ENCODE results near the gene KAZN.

The KAZN gene

DNA sequence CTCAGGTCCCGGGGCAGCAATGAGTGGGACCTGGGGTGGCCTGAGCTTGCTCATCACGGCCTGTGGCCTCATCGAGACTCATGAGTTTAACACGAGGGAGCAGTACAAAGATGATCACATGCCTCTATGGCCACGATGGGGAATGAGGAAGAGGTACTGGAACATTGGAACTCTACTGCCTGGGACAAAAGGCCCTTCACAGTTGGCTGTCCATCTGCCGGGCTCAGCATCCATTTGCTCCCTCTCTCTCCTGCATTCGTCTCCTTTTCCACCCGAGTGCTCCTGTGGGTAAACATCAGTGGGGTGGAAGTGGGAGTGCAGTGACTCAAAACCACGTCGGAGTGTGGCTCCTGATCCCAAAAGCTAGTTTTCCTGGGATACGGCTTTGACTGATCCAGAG is 124.9 kb downstream of the KAZN start:
- DNase-seq: no peak

DNA sequence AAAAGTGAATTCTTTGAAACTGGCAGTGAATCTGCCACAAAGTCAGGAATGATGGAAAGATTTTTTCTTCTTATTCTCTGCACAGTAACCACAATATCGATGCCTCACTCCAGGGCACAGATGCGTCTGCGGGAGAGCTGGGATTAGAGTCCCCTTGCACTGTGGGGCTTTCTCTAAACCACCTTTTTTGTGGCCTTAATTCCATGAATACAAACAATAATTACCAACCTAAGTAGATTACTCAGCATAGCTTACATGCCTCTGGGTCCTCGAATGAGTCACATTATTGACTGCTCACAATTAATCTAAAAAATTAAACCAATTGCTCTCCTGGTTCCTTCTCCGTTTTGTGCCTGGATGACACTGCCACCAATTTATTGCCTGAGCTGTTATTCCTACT is 125.8 kb downstream of the KAZN start:
- no peak for DNase-seq

DNA sequence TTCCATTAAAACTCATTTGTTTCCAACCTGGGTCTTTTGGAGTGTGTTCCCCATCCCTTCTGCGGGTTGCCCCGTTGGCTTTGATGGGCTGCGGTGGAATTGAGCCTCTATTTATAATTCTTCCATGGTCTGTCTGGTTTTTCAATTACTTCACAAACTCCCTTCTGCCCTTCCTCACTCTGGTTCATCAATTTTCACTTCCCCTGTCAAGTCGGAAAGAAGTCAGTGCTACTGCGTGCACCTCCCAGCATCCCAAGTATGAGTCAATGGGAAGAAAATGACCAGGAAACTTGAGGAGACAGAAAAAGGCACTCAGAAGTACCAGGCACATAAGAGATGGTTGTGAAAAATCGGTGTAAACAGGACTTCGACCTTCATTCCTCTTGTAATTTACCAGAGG is 126.2 kb downstream of the KAZN start:
- DNase-seq: no peak

DNA sequence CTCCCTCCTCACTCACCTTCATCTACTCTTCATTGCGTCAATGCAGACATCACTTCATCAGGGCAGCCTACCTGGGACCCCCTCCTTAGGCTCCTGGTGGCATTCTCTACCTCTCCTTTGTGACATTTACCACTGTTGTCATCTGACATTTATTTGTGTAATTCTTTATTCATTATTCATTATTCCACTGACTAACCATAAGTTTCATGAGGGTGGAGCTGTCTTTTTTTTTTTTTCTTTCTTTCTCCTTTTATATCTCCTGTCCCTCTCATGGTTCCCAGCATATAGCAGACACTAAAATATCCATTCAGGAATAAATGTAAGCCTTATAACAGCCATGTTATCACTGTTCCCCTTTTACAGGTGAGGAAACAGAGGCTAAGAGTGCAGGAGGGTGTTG is 126.8 kb downstream of the KAZN start:
- no peak for DNase-seq

DNA sequence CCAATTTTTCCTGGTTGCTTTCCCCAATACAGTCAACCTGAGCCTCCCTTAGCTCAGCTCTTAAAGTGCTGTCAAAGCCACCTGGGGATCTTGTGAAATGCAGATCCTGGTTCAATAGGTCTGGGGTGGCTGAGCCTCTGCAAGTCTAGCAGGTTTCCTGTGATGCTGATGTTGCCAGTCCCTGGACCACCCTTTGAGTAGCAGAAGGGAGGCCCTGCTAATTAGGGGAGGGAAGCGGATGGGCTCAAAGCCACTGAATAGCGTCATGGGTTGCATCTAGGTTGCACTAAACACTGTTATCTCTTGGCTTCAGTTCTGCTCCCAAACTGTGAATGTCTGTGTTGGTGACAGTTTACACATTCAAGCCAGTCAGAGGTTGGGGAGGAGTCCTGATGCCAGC is 127.2 kb downstream of the KAZN start:
- DNase-seq: no peak

DNA sequence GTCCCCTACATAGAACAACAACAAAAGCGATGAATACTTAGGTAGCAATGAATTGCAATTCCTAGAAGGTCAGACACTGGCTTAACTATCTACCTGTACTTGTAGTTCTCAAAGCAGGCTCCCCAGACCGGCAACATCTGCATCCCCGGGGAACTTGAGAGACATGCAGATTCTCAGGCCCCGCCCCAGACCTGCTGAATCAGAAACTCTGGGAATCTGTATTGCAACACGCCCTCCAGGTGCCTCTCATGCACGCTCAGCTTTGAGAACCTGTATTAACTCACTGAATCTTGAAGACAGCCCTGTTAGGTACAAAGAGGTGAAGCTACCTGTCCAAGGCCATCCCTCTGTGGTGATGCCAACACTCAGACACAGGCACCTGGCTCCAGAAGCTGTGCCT is 128.1 kb downstream of the KAZN start:
- DNase-seq: no peak

DNA sequence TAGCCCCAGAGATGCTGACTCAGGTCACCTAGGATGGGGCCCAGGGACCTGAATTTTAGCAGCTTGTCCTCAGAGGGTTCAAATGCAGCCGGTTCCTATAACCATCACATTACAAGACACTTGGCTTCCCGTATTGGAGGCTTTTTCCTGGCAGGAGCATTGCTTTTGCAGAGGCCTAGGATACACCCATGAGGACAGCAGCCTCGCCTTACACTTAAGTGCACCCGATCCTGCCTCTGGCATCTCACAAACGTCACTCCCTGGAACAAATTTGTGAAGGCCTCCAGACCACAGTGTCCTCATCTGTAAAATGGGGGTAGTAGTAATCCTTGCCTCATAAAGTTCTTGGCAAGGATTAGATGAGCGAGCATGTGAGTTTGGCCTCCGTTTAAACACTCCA is 130.0 kb downstream of the KAZN start:
- DNase-seq: no peak

DNA sequence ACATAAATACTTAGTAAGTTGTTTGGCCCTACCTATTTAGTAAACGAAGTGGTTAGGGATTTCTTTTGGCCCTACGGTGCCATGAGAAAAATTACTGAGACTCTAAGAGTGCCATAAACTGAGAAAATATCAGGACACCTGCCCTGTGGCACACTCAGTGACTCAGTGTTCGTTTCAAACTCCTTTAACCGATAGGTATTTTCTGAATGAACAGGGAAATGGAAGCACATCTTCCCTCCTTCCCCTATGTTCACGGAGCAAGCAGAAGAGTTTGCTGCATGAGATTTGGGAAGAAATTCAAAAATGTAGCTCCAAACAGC is 134.2 kb downstream of the KAZN start:
- no peak for DNase-seq

DNA sequence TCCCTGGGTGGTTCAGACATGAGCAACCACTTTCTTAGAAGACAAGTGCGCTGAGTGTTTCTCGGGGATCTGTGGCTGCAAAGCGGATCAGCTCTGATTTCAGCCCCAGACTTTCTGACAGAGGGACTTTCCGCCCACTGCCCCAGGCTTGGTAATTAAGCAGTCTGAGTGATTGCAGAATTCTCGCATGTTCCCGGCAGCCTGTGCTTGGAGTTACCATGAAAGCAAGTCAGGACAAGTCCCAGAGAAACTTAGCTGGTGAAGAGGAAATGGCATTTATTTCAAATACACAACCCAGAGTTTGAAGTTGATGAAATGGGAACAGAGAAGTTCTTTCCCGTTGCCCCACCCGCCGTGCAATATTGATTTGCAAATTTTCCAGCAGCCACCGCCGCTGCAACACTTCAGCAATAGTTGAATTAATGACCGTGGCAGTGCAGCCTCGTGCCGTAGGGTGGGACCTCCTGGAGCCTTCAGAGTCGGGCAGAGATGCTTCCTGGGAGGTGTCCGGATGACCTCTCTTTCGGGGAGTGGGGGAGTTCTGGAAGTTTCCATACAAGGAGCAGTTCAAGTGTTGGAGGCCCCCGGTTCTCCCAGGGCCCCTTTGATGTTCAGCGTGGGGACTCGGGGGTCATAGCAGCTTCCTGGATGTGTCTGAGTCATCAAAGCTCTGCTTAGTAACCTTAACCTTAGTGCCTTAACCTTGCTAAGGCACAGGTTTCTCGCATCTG is 134.7 kb downstream of the KAZN start:
- no peak for DNase-seq

DNA sequence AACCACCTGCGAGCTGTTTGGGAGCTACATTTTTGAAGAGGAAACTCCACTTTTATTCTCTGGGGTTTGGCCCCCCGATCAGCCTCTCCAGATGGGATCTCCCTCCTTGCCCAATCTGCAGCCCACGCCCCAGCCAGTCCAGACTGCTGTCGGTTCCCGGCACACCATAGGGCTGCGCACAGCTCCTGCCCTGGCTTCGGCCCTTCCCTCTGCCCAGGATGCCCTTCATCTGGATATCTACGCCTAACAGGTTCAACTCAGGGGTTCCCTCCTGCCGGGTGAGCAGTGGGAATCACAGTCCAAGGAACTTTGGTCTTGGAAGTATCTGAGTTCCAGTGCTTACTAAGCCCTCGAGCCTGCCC is 135.3 kb downstream of the KAZN start:
- no peak for DNase-seq

DNA sequence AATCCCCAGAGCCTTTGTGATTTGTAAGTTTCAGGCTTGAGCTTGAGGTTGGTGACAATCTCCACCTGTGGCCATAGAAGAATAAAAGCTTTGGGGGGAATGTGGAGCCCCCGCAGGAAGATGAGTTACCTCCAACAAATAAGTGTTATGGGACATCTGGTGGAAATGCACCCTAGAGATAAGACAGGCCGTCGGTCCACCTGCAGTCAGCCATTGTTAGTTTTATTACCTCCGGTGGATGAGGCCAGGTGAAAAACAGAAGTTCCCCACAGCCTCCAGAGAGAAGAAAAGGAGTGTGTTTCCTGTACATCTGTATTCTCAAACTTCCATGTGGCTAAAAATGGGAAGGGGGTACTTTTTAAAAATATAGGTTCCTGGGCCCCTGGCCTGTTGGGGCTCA is 137.4 kb downstream of the KAZN start:
- DNase-seq: no peak

DNA sequence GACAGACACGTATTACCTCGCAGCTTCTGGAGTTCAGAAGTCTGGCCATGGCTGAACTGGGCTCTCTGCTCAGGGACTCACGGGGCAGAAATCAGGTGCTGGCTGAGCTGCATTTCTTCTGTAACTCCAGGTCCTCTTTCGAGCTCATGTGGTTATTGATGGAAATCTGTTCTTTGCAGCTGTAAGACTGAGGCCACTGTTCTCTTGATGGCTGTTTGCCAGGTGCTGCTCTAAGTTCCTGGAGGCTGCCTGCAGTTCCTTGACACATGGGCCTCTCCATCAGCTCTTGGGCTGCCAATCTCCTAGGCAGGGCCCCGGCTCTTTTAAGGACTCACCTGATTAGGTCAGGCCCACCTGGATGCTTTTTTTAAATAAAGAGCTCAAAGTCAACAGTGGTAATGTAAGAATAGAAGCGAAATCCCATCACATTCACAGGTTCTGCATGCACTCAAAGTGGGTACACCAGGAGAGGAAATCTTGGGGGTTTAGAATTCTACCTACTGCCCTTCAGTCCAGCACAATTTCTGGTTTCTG is 139.1 kb downstream of the KAZN start:
- no peak for DNase-seq

DNA sequence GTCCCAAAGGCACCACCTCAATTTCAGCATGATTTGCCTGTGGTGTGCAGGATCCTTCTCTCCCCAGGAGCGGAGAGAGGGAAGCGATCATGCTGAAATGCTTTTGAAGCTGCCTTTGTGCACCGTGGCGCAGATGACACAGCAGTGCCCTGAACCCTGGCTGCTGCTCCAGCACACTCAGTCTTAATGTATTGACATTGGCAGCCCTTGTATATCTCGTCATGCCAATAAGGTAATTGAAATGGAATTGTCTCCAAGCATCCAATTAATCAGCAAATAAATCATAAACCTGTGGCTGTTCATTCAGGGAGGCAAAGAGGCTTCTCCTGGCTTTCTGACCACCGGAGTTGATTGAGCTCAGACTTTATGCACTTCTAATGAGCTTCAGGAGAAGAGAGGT is 139.8 kb downstream of the KAZN start:
- no peak for DNase-seq

DNA sequence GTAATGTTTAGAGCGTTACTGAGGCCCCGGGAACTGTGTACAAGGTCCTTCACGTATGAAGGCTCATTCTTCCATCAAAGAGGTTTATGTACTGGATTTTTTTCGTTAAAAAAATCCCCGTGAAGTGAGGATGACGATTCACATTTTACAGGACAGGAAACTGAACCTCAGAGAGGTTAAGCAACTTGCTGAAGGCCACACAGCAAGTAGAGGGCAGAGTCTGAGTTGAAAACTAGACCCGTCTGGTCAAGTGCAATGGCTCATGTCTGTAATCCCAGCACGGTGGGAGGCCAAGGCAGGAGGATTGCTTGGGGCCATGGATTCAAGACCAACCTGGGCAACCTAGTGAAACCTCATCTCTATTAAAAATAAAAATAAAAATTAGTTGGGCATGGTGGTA is 140.2 kb downstream of the KAZN start:
- DNase-seq: no peak

DNA sequence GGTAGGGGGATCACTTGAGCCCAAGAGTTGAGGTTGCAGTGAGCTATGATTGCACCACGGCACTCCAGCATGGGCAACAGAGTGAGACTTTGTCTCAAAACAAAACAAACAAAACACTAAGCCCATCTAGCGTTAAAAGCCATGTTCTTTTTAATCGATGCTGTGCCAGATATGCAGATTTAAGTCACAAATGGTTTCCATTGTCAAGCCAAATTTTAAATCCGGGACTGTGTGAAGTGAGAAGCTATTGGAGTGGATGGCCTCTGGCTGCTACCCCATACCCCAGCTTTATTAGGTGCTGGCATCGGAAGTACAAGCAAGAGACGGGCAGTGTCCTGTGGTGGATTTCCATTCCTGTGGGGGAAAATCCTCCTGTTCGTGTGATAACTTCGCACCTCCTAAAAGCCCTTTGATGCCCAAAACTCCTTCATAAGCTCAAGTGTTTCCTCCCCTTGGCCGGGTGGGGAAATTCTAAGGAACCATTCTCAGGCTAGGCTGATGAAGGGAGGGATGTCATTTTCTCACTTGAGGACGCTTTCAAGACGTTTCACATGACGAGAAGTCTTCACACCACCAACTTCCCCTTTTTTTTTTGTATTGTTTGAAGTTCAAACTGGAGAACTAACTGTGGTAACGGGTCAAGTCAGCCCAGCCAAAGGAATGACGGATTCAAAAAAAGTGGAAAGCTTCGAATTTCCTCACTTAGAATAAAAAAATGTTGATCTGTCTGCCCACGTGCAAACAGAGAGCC is 140.8 kb downstream of the KAZN start:
- DNase-seq: no peak

DNA sequence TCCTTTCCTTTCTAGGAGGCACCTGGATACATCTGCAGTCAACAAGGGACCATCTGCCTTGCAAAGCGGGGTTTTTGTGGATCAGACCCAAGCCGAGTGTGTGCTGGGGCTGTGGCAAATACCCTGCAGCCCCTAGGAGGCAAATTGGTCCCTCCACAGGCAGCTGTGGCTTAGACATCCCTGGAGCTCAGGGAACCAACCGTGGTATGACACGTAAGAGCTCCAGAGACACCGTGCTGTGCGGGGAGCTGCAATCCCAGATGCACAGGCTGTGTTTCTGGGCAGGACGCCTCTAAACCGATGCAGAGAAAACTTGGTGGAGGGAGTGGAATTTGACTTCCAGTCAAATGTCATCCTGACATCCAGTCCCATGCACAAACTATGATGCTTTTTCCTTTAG is 141.5 kb downstream of the KAZN start:
- DNase-seq: no peak

DNA sequence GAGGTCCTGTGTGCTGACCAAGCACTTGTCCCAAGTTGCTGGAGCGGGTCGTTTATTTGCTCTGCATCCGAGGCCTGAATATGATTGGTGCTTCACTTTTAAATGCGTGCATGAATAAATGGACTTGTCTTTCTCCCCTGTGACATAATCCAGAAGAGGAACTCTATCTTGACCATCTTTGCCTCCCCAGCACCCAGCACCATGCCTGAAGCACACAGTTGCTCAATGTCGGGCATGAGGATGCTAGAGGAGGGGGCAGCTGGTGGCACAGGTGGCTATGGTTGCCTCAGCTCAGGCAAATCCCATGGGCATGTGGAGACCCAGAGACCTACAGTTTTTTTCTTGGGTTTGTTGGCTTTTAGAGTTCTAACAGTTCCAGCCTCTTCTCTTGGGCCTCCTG is 142.6 kb downstream of the KAZN start:
- DNase-seq: no peak

DNA sequence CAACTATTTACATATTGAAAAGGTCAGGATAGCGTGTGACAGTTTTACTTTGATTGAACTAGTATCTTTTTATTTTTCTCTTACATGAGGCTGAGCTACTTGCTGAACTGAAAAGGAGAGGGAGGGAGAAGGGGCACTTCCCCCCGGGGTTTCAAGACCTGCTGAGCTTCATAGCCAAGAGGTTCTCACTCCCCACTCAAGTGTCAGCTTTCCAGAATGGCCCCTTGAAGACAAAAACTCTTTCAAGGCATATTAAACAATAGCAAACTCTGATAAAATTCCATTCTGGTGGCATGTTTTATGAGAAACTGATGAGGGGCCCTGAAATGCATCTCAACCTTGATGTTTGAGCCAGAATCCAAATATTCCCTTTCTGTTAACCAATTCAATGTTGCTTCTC is 143.0 kb downstream of the KAZN start:
- DNase-seq: no peak

DNA sequence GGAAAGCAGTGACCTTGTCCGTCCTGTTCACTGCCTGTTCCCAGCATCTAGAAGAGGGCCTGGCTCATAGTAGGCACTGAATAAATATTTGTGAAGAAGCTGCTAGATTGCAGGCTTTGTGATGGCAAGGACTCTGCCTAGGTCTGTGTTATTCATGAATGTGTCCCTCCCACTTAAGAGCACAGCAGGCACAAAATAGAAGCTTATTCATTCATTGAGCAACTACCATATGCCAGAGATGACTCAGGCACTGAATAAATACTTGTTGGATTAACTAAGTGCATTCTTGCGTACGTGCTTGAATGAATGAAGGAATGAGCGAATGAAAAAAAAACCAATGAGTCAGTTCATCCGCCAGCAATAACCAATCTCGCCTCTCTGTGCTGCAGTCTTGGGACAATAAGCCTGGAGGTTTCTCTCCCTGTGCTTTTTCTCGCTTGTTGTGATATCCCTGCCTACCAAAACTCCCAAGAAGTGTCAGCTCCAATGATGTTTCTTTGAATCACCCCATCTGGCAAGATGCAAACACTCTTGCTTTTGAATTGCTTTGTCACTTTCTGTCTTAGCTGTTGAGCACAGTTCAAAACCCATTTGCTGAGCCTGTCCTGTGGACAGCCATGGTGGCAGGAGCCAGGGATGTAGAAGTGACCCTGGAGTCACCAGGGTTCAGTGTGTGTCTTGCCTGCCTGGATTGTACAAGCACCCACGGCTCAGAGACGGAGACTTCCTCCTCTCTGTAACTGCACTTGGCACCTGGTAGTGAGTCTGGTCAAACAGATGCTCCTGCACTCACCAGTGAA is 143.9 kb downstream of the KAZN start:
- DNase-seq: no peak

DNA sequence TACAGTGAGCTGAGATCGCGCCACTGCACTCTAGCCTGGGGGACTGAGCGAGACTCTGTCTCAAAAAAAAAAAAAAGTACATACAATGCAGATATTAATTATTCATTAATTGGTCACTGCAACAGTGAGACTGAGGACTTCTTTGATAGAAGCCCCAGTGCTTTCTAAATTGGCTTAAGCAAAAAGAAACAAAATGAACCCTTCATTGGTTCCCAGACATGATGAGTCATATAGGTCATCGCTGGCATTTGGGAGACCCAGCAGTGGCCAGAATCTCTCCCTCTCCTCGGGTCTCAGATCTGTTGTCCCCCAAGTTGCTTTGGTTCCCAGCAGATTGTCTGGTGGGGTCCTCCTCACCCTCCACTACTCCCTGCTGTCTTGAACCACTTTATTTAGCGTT is 144.9 kb downstream of the KAZN start:
- DNase-seq: no peak

DNA sequence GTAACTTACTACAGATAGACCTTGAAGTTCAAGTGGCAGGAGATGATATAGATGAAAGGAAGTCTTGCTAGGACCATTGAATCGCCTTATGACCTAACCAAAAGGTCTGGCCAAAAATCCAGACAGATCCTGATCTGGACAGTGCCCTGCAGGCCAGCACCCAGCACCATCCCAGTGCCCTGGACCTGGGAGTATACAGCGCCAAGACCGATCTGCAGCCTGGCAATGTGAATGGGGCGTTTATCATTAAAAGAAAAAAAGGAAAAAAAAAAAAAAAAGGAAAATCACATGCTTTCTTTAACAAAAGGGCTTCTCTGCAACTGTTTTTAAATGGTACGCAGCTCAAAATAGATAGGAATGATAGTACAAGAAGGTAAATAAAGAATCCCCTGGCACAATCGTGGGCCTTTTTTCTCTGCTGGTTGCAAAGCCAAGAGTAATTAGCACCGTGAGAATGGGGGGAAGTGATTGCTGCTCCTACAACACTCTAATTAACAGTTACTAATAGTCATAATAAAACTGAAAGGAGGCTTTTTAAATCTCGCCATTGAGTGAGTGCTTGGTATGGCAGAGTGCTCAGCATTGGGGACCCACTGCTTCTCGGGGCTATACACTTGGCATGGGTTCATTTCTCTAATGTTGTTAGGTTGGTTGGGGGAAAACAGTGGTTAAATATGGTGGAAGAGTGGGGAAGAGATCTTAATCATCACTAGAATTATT is 146.7 kb downstream of the KAZN start:
- DNase-seq: no peak

DNA sequence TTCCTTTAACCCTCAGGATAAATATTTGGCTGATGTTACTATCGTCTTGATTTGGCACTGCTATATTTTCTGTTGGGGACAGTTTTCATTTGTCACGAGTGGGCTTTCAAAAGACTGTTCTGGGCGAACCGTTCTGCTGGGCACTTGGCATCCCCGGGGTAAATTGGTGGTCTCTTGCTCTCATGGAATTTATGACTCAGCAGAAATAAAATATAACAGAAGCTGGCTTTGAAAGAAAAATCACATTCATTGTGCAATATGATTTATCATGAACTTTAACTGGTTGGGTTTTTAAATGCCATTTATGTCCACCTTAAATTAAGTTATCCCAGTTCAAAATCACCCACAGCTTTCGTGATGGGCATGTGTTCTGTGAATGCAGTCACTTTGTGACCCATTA is 147.3 kb downstream of the KAZN start:
- DNase-seq: no peak

DNA sequence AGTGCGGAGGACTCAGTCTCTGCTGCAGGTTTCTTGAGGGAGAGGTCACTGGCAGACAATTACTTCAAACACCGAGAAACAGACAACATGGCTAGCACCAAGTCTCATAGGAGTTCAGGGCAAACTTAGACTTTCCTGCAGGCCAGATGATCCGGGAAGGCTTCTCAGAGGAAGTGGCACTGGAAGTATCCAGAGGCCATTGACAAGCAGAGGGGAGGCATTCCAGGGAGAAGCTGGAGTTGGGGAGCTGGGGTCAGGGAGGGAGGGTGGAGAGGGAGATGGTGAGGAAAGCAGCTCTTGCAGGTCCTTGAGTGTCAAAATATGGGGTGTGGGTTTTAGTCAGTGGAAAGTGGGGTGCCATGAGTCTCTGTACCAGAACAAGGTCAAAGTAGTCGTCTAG is 147.9 kb downstream of the KAZN start:
- no peak for DNase-seq
